ENCODE measurements around the gene VCAN. TPM values are rescaled to one million over a fixed set of nuclear protein-coding genes. Genes with fewer than 3 reads are reported as not detected.
A peak's percentile ranks its signal among the peaks of the same experiment; 100 is the strongest.

The VCAN gene
- polyA plus RNA-seq, 1 experiment = 38.0 TPM

DNA sequence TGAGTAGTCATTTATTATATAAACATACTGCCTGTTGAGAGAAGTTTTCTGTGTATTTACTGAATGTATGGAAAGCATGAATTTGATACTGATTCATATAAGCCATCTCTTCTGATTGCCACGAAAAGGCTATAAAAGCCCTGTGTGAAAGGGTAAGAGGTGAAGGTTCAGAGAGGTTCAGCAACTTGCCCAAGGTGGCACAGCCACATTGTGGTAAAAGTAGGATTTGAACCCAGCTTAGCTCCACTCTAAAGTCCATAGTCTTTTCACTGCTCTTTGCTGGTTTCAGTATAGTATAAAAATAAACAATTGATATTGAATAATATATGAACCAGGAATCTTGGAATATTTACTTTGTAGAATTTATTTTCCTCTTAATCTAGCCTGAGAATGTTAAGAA, 71.3 kb downstream of the VCAN start:
- H3K4me3 ChIP-seq (ENCODE audit: low read depth, low read length) = no peak overlapping the region
- CTCF ChIA-PET = no interaction called here
- no peak for DNase-seq (ENCODE audit: low read depth)
- H3K36me3 ChIP-seq (ENCODE audit: control insufficient read depth, insufficient read depth, low read length) = no peaks in the 10 kb centered on the region
- TF ChIP-seq, protein P1, sequence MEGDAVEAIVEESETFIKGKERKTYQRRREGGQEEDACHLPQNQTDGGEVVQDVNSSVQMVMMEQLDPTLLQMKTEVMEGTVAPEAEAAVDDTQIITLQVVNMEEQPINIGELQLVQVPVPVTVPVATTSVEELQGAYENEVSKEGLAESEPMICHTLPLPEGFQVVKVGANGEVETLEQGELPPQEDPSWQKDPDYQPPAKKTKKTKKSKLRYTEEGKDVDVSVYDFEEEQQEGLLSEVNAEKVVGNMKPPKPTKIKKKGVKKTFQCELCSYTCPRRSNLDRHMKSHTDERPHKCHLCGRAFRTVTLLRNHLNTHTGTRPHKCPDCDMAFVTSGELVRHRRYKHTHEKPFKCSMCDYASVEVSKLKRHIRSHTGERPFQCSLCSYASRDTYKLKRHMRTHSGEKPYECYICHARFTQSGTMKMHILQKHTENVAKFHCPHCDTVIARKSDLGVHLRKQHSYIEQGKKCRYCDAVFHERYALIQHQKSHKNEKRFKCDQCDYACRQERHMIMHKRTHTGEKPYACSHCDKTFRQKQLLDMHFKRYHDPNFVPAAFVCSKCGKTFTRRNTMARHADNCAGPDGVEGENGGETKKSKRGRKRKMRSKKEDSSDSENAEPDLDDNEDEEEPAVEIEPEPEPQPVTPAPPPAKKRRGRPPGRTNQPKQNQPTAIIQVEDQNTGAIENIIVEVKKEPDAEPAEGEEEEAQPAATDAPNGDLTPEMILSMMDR (IDR thresholded peaks at IDR 0.05; ENCODE audit: insufficient read depth, low read depth, low read length) = no peak
- H3K27me3 ChIP-seq (ENCODE audit: control insufficient read depth, insufficient read depth, low read length) = no peaks in the 10 kb centered on the region
- POLR2A ChIA-PET = no interaction called here

DNA sequence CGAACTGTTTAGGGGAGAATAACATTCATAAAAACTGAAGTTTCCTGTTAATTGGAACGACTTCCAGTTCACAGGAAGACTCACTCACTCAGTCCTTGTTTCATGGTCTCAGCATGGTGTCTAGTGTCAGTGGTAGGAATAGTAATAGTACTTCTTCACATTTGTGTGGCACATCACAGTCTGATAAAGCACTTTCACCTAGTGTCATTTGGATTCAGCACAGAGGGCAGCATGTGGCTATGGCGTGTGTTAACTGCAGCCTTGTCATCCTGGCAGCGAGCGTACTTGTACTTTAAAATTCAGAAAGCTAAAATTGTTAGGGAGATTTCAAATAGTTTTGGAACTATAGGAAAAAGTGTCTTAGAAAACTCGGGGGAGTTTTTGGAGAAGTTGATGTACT, 72.4 kb downstream of the VCAN start:
- TF ChIP-seq, protein P1 (IDR thresholded peaks at IDR 0.05; ENCODE audit: insufficient read depth, low read depth, low read length) = no peak
- ChIA-PET POLR2A (no interaction called here), CTCF (interaction anchor here (0.7 kb wide), 1 partner anchor 31 kb away, joined by 3 read pairs; no protein-coding TSS in a partner anchor)
- Histone ChIP-seq H3K27me3 (ENCODE audit: control insufficient read depth, insufficient read depth, low read length) (no peaks in the 10 kb centered on the region), H3K4me3 (ENCODE audit: low read depth, low read length) (no peak overlapping the region), H3K36me3 (ENCODE audit: control insufficient read depth, insufficient read depth, low read length) (no peaks in the 10 kb centered on the region)
- DNase-seq (ENCODE audit: low read depth) = no peak

DNA sequence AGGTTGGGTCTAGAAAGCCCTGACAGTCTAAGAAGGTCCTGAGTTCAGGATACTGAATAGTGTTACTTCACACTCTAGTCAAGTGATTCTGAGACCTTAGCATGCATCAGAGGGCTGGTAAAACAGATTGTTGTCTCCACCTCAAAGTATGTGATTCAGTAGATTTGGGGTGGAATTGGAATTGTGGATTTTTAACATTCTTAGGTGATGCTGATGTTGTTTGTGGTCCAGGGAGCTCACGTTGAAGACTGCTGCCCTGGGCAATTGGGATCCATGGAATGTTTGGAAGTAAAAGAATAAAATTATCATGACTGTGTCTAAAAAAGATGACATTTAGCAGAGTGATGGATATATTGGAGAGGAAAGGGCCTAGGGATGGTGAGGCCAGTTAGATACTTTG, 75.6 kb downstream of the VCAN start:
- H3K4me3 ChIP-seq (ENCODE audit: low read depth, low read length) = no peak overlapping the region
- CTCF ChIA-PET = no interaction called here
- TF ChIP-seq, protein P1 (IDR thresholded peaks at IDR 0.05; ENCODE audit: insufficient read depth, low read depth, low read length) = no peak
- POLR2A ChIA-PET = no interaction called here
- DNase-seq (ENCODE audit: low read depth) = no peak
- no peaks in the 10 kb centered on the region for H3K36me3 ChIP-seq (ENCODE audit: control insufficient read depth, insufficient read depth, low read length)
- H3K27me3 ChIP-seq (ENCODE audit: control insufficient read depth, insufficient read depth, low read length) = no peaks in the 10 kb centered on the region

DNA sequence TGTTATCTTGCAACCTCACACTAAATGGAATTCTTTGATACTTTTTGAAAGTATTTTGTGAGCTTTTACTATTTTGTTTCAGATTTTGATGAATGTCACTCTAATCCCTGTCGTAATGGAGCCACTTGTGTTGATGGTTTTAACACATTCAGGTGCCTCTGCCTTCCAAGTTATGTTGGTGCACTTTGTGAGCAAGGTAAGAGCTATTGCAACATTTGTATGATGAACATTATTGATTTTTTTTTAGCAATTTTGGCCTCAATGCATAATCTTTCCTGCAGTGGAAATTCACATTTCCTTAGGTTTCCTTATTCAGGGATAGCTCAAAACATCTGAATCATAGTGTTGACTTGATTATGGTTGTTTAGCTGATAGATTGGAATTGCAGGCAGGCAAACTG, 76.3 kb downstream of the VCAN start:
- H3K36me3 ChIP-seq (ENCODE audit: control insufficient read depth, insufficient read depth, low read length) = no peaks in the 10 kb centered on the region
- ChIA-PET CTCF (no interaction called here), POLR2A (no interaction called here)

DNA sequence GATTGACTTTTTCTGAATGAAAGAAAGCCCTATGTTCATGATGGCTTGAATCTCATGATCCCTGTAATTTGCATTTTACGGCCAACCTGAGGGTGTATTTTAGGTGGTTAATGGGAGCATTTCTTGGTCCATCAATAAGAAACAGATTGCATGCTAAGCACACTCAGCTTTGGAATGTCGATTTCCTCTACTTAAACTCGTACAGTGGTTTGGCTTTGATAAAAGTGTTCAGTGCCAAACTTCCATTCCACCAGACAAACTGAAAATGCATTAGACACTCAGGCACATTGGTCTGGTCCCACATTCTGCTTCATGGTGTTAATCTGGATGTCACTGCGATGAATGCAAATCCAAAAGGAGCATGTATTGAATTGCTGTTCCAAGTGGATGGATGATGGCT, 77.0 kb downstream of the VCAN start:
- Histone ChIP-seq H3K27me3 (ENCODE audit: control insufficient read depth, insufficient read depth, low read length) (no peaks in the 10 kb centered on the region), H3K36me3 (ENCODE audit: control insufficient read depth, insufficient read depth, low read length) (no peaks in the 10 kb centered on the region), H3K4me3 (ENCODE audit: low read depth, low read length) (no peak overlapping the region)
- ChIA-PET POLR2A (no interaction called here), CTCF (no interaction called here)
- TF ChIP-seq, protein P1 (IDR thresholded peaks at IDR 0.05; ENCODE audit: insufficient read depth, low read depth, low read length) = no peak
- peak; percentile 38 for DNase-seq (ENCODE audit: low read depth)

More for the DNA sequence above, 76.3 kb downstream of the VCAN start:
- TF ChIP-seq, protein P1 (IDR thresholded peaks at IDR 0.05; ENCODE audit: insufficient read depth, low read depth, low read length) = no peak
- Histone ChIP-seq H3K4me3 (ENCODE audit: low read depth, low read length) (no peak overlapping the region), H3K27me3 (ENCODE audit: control insufficient read depth, insufficient read depth, low read length) (no peaks in the 10 kb centered on the region)
- DNase-seq (ENCODE audit: low read depth) = no peak
